Body of pancreas (tissue), 4 donors: ENCODE measurements around the gene PPP1R9B.
A peak's percentile ranks its signal among the peaks of the same experiment; 100 is the strongest.

Source experiments
- CTCF ChIP-seq, 7 experiments: fragments of 450-650 bp in 4 of 7; fragments of 200-600 bp in 3 of 7; sonication (generic) in 3 of 7; IDR thresholded peaks; one replicate each; pipeline ENCODE4 v1.5.1; 2016 to 2019; ENCODE audit warnings: antibody characterized with exemption in 7 of 7
- POLR2A ChIP-seq, 3 donors: fragments of 450-650 bp; IDR thresholded peaks; one replicate each; pipeline ENCODE4 v1.6.1; 2016; ENCODE audit warnings: antibody characterized with exemption in 3 of 3, mild to moderate bottlenecking in 2 of 3

- TF ChIP-seq CTCF (IDR thresholded peaks at IDR 0.05) (peak; percentile 75 to 92 (median 90)), POLR2A (IDR thresholded peaks at IDR 0.05) (peak in 1 of 3 donors; percentile 18)
Observed at GRCh38 chr17:50094243-50094752, 56.2 kb downstream of the PPP1R9B start.
